ENCODE results near the gene SCRN1. TPM values are rescaled to one million over a fixed set of nuclear protein-coding genes. Genes with fewer than 3 reads are reported as not detected.

SCRN1 gene
- total and polyA plus RNA-seq, 2 experiments from 2014 or later = 15.2 to 66.7 TPM

DNA sequence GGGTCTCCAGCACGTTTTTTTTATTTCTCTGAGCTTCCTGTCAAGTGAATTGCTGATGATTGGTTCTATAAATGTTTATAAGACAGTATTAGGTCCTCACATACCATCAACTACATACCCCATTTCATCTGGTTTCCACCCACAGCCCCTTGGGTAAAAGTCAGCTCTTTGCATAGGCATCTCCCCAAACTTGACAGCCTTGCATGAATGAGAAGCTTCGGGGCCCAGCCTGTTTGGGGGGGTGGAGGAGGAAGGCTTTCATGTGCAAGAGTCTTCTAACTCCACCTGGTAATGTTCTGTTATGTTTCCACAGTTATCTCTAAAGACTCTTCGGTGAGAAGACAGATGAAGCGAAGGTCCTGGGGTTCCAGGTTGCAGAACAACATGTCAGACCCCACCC lies 75.4 kb downstream of the SCRN1 start:
- H3K9me3 Mint-ChIP-seq = no peaks in the 10 kb centered on the region
- H3K27ac ChIP-seq (ENCODE audit: low read depth) = no peak overlapping the region
- H3K4me1 ChIP-seq (ENCODE audit: insufficient read depth) = no peaks in the 10 kb centered on the region
- H3K79me2 ChIP-seq (replicated peaks; ENCODE audit: insufficient read depth) = no peaks in the 10 kb centered on the region
- H3K27me3 ChIP-seq (ENCODE audit: insufficient read depth) = no peaks in the 10 kb centered on the region
- no peak overlapping the region for H3K4me2 ChIP-seq
- no peaks in the 10 kb centered on the region for H3K9me2 ChIP-seq (ENCODE audit: insufficient read depth)
- H4K20me1 ChIP-seq (replicated peaks; ENCODE audit: insufficient read depth) = no peaks in the 10 kb centered on the region; the same call in 1 of the 2 replicates
- H3K27me3 Mint-ChIP-seq (ENCODE audit: insufficient read depth, low read depth, poor library complexity) = no peaks in the 10 kb centered on the region
- no peak overlapping the region for H3K4me3 ChIP-seq
- H3K36me3 Mint-ChIP-seq (ENCODE audit: low read depth) = no peaks in the 10 kb centered on the region
- H3K4me1 Mint-ChIP-seq = no peaks in the 10 kb centered on the region
- no peak overlapping the region for H2AFZ ChIP-seq
- no peak overlapping the region for H3K4me3 Mint-ChIP-seq
- H3K36me3 ChIP-seq (ENCODE audit: insufficient read depth) = no peaks in the 10 kb centered on the region
- no peak for ATAC-seq
- DNase-seq (ENCODE audit: low spot score) = no peak
- no peaks in the 10 kb centered on the region for H3F3A ChIP-seq (replicated peaks; ENCODE audit: low read depth)
- H3K27ac Mint-ChIP-seq = no peak overlapping the region
- TF ChIP-seq, protein P1, sequence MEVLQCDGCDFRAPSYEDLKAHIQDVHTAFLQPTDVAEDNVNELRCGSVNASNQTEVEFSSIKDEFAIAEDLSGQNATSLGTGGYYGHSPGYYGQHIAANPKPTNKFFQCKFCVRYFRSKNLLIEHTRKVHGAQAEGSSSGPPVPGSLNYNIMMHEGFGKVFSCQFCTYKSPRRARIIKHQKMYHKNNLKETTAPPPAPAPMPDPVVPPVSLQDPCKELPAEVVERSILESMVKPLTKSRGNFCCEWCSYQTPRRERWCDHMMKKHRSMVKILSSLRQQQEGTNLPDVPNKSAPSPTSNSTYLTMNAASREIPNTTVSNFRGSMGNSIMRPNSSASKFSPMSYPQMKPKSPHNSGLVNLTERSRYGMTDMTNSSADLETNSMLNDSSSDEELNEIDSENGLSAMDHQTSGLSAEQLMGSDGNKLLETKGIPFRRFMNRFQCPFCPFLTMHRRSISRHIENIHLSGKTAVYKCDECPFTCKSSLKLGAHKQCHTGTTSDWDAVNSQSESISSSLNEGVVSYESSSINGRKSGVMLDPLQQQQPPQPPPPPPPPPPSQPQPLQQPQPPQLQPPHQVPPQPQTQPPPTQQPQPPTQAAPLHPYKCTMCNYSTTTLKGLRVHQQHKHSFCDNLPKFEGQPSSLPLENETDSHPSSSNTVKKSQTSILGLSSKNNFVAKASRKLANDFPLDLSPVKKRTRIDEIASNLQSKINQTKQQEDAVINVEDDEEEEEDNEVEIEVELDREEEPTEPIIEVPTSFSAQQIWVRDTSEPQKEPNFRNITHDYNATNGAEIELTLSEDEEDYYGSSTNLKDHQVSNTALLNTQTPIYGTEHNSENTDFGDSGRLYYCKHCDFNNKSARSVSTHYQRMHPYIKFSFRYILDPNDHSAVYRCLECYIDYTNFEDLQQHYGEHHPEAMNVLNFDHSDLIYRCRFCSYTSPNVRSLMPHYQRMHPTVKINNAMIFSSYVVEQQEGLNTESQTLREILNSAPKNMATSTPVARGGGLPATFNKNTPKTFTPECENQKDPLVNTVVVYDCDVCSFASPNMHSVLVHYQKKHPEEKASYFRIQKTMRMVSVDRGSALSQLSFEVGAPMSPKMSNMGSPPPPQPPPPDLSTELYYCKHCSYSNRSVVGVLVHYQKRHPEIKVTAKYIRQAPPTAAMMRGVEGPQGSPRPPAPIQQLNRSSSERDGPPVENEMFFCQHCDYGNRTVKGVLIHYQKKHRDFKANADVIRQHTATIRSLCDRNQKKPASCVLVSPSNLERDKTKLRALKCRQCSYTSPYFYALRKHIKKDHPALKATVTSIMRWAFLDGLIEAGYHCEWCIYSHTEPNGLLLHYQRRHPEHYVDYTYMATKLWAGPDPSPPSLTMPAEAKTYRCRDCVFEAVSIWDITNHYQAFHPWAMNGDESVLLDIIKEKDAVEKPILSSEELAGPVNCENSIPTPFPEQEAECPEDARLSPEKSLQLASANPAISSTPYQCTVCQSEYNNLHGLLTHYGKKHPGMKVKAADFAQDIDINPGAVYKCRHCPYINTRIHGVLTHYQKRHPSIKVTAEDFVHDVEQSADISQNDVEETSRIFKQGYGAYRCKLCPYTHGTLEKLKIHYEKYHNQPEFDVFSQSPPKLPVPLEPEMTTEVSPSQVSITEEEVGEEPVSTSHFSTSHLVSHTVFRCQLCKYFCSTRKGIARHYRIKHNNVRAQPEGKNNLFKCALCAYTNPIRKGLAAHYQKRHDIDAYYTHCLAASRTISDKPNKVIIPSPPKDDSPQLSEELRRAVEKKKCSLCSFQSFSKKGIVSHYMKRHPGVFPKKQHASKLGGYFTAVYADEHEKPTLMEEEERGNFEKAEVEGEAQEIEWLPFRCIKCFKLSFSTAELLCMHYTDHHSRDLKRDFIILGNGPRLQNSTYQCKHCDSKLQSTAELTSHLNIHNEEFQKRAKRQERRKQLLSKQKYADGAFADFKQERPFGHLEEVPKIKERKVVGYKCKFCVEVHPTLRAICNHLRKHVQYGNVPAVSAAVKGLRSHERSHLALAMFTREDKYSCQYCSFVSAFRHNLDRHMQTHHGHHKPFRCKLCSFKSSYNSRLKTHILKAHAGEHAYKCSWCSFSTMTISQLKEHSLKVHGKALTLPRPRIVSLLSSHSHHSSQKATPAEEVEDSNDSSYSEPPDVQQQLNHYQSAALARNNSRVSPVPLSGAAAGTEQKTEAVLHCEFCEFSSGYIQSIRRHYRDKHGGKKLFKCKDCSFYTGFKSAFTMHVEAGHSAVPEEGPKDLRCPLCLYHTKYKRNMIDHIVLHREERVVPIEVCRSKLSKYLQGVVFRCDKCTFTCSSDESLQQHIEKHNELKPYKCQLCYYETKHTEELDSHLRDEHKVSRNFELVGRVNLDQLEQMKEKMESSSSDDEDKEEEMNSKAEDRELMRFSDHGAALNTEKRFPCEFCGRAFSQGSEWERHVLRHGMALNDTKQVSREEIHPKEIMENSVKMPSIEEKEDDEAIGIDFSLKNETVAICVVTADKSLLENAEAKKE (CRISPR knock-in tag; IDR thresholded peaks at IDR 0.05) = no peak
- TF ChIP-seq NANOG (IDR thresholded peaks at IDR 0.05; ENCODE audit: borderline replicate concordance) (no peak), STAT1 (IDR thresholded peaks at IDR 0.05; ENCODE audit: unreplicated experiment) (no peak), ZNF331 (CRISPR knock-in tag; IDR thresholded peaks at IDR 0.05; ENCODE audit: low read depth) (no peak)

DNA sequence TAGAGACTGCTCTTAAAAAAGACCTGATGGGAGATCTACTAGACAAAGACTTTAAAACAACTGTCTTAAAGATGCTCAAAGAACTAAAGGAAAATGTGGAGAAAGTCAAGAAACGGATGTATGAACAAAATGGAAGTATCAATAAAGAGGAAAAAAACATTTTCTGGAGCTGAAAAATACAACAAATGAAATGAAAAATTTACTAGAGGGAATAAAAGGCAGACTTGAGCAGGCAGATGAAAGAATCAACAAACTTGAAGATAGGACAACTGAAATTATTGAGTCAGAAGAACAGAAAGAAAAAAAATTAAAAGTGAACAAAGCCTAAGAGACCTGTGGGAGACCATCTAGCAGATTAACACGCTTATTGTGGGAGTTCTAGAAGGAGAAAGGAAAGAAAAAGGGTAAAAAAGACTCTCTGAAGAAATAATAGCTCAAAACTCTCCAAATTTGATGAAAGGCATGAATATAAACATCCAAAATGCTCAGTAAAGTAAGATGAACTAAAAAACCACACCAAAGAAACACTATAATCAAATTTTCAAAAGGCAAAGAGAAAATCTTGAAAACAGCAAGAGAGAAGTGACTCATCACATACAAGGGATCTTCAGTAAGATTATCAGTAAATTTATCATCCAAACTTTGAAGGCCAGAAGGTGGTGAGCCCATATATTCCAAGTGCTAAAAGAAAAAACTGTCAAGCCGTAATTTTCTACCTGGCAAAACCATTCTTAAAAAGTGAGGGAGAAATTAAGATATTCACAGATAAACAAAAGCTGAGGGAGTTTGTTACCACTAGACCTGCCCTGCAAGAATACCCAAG lies 83.2 kb downstream of the SCRN1 start:
- H3K27me3 Mint-ChIP-seq (ENCODE audit: insufficient read depth, low read depth, poor library complexity) = peaks cover 3% of the 10 kb centered on the region
- H3K9me3 Mint-ChIP-seq = peaks cover 13% of the 10 kb centered on the region
- Histone ChIP-seq H3K4me1 (ENCODE audit: insufficient read depth) (no peaks in the 10 kb centered on the region), H3F3A (replicated peaks; ENCODE audit: low read depth) (no peaks in the 10 kb centered on the region), H3K27ac (ENCODE audit: low read depth) (no peak overlapping the region), H3K4me3 (no peak overlapping the region), H3K27me3 (ENCODE audit: insufficient read depth) (no peaks in the 10 kb centered on the region), H3K79me2 (replicated peaks; ENCODE audit: insufficient read depth) (no peaks in the 10 kb centered on the region), H3K36me3 (ENCODE audit: insufficient read depth) (peaks cover 16% of the 10 kb centered on the region), H4K20me1 (replicated peaks; ENCODE audit: insufficient read depth) (no peaks in the 10 kb centered on the region; the same call in 1 of the 2 replicates), H2AFZ (no peak overlapping the region), H3K9me2 (ENCODE audit: insufficient read depth) (no peaks in the 10 kb centered on the region), H3K4me2 (no peak overlapping the region)
- no peak for DNase-seq (ENCODE audit: low spot score)
- ATAC-seq = no peak
- H3K27ac Mint-ChIP-seq = no peak overlapping the region
- no peaks in the 10 kb centered on the region for H3K4me1 Mint-ChIP-seq
- no peak overlapping the region for H3K4me3 Mint-ChIP-seq
- peaks cover 45% of the 10 kb centered on the region for H3K36me3 Mint-ChIP-seq (ENCODE audit: low read depth)
- TF ChIP-seq CREB1 (CRISPR knock-in tag; IDR thresholded peaks at IDR 0.05; ENCODE audit: low read depth) = no peak
- no peak for TF ChIP-seq NANOG (IDR thresholded peaks at IDR 0.05; ENCODE audit: borderline replicate concordance)
- no peak for TF ChIP-seq ZNF331 (CRISPR knock-in tag; IDR thresholded peaks at IDR 0.05; ENCODE audit: low read depth)
- TF ChIP-seq ZNF114 (CRISPR knock-in tag; IDR thresholded peaks at IDR 0.05) = no peak
- TF ChIP-seq EZH2 (IDR thresholded peaks at IDR 0.05; ENCODE audit: low read depth, unreplicated experiment) = no peak
- no peak for TF ChIP-seq STAT1 (IDR thresholded peaks at IDR 0.05; ENCODE audit: unreplicated experiment)
- TF ChIP-seq, protein P2, sequence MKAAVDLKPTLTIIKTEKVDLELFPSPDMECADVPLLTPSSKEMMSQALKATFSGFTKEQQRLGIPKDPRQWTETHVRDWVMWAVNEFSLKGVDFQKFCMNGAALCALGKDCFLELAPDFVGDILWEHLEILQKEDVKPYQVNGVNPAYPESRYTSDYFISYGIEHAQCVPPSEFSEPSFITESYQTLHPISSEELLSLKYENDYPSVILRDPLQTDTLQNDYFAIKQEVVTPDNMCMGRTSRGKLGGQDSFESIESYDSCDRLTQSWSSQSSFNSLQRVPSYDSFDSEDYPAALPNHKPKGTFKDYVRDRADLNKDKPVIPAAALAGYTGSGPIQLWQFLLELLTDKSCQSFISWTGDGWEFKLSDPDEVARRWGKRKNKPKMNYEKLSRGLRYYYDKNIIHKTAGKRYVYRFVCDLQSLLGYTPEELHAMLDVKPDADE (IDR thresholded peaks at IDR 0.05) = no peak
- no peak for TF ChIP-seq JUNB (IDR thresholded peaks at IDR 0.05; ENCODE audit: unreplicated experiment)
- no peak for TF ChIP-seq POLR2AphosphoS5 (IDR thresholded peaks at IDR 0.05; ENCODE audit: low read depth)

All from GM23338 (cell line).